Fibroblast of skin of scalp (primary cell): ENCODE measurements around the gene BTBD8.

Source experiments
- DNase-seq: peaks from one replicate; pipeline ENCODE4 v3.0.0-alpha.2; 2013

BTBD8 gene

DNA sequence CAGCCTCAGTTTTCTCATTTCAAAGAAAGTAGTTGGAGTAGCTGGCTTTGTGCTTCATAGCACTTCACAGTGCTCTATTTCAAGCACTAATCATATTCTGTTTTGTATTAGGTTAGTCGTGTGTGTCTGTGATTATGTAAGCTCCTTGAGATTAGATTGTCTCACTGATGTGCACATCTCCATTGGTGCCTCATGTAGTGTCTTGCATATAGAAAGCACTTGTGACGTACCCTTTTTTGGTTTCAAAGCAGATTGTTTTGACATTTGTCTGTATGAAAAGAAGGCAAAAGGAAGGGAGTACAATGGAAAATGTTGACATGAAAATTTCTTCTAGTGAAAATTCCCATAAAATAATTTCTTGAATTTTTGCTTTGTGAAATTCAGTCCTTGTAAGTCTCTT, 13.9 kb downstream of the BTBD8 start:
- no peak for DNase-seq

DNA sequence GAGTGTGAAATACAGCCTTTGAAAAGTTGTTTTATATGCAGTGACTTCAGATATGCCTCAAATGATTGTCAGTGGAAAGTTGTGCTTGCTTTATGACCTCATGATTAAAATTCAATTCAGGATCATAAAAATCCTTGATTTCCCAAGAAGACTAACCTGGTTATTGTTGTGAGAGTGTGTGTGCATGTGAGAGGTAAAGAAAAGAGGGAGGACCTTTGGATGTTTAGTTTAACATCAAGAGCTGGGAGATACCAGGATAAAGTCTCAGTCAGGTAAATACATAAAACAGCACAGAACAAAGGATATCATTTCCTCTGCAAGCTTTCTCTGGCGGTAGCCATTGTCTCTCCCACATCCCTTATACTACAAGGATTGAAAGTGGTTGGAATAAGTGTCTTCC, 14.4 kb downstream of the BTBD8 start:
- DNase-seq = no peak

DNA sequence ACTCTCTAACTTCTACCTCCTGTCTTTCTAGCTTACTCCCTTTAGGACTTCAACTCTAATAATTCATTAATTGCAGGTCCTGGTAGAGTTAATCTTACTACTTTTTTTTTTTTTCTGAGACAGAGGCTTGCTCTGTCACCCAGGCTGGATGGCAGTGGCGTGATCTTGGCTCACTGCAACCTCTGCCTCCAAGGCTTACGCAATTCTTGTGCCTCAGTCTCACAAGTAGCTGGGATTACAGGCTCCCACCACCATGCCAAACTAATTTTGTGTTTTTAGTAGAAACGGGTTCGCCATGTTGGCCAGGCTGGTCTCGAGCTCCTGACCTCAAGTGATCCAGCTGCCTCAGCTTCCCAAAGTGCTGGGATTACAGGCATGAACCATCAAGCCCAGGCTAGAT, 15.7 kb downstream of the BTBD8 start:
- no peak for DNase-seq

GRCh38 chr1:92096317-92096716, 16.2 kb downstream of the BTBD8 start:
- DNase-seq = no peak

DNA sequence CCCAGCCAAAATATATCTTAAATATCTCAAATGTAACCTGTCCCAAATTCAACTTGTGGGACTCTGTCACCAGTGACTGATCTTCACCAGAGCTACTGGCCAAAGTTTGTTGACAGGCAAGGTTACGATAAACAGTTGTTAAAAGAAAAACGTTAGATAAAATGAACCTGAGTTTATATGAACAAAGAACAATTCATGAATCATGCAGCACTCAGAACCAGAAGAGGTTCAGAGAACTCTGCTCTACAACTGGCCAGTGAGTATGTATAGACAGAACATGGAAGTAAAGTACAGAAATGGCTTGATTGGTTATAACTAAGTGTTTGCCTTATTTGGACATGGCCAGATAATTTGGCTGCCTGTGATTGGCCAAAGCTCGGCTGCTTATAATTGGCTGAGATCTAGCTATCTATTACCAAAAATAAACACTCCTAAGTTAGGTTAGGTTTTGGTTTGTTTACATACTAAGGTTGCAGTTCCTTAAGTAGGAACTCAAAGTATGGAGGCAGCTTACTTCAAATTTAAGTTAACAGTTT, 25.5 kb downstream of the BTBD8 start:
- DNase-seq = no peak

DNA sequence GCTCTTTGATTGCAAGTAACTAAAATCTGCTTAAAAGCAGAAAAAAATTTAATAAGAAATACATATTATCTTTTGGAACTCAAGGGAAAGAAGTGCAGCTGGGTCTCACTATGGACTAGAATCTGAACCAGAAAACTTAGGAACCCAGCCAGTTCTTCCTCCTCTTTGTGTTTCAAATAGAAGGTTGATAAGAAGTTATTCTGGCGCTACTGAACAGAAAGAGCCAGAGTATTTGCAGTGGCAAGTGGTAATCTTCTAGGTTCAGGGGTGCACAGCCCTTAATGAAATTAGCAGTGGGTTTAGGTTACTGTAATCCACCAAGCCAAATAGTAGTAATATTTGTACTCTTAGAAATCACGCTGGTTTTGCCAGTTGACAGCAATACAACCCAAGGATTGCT, 28.5 kb downstream of the BTBD8 start:
- DNase-seq = no peak

DNA sequence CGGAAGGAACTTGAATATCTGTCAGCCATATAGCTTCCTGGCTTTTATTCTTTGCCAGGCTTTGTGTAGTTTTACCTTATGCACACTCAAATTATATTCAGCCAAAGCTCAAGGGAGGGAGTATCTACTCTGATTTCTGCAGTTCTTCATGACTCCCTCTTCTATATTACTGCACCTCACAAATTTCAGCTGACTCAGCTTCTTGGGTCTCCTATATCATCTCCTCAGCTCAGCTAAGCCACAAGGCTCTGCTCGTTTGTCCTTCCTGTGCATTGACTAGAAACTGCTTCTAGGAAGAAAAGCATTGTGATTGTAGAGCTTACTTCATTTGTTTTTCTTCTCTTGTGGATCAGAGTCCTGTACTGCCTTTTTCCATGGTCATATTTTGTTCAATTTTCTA, 37.4 kb downstream of the BTBD8 start:
- no peak for DNase-seq

GRCh38 chr1:92118826-92119225, 38.7 kb downstream of the BTBD8 start:
- no peak for DNase-seq

DNA sequence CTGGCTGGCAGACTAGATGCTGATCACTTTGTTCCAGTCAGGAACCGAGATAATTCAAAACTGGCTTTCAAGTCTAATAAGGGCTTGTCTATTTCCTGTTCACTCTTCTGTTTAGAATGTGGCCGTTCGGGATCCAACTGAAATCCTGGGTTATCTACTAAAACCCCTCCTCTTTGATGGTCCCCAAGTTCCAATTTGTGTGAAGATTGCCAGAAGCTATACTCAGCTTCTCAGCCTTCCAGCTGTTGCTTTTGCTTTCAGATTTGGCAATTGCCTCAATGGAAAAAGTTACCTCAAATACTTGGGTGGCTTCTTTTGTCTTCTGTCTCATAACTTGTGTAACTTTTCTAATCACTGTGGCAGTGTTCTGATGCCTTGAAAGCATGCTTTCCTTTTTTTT, 43.7 kb downstream of the BTBD8 start:
- no peak for DNase-seq

DNA sequence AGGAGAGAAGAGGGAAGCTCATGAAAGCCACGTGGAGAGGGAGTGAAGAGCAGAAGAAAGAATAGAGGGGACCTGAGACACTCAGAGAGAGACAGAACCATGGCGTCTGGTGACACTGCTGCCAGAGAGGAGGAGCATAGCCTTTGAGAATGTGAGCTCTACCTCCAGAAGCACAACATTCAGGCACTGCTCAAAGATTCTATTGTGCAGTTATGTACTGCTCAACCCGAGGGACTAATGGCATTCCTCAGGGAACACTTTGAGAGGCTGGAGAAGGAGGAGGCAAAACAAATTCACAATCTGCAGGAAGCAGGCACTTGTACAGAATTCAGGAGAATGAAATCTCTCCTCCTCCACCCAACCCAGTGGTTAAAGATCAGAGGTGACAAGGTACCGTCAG, 45.1 kb downstream of the BTBD8 start:
- no peak for DNase-seq

- DNase-seq = no peak
Observed at GRCh38 chr1:92126088-92126487, 45.9 kb downstream of the BTBD8 start.

DNA sequence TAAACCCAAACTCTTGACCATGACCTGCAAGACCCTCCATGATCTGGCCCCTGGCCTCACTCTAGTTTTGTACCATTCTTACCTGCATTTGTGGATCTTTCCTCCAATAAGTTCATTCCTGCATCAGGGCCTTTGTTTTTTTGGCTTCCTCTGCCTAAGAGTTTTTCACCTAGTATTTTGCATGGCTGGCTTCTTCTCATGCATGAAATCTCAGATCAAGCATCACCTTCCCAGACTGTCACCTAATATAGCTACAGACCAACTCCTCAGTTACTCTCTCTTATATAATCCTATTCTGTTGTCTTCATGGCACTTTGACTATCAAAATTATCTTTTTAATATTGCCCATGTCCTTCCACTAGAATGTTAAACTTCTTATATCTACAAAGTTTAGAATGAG, 54.2 kb downstream of the BTBD8 start:
- DNase-seq = no peak

- peak; percentile 6 for DNase-seq
Observed at GRCh38 chr1:92136341-92136740, 56.2 kb downstream of the BTBD8 start.

DNA sequence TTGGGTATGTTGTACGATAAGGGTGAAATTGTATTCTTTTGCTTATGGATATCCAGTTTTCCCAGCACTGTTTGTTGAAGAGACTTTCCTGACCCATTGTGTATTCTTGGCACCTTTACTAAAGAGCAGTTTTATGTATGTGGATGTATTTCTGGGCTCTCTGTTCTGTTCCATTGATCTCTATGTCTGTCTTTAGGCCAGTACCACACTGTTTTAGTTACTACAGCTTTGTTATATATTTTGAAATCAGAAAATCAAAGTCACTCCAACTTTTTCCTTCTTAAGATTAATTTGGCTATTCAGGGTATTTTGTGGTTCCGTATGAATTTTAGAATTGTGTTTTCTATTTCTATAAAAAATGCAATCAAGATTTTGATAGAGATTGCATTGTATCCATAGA, 74.8 kb downstream of the BTBD8 start:
- DNase-seq = no peak

- no peak for DNase-seq
Observed at GRCh38 chr1:92159593-92159992, 79.4 kb downstream of the BTBD8 start.

- no peak for DNase-seq
Observed at GRCh38 chr1:92165389-92165788, 85.2 kb downstream of the BTBD8 start.

DNA sequence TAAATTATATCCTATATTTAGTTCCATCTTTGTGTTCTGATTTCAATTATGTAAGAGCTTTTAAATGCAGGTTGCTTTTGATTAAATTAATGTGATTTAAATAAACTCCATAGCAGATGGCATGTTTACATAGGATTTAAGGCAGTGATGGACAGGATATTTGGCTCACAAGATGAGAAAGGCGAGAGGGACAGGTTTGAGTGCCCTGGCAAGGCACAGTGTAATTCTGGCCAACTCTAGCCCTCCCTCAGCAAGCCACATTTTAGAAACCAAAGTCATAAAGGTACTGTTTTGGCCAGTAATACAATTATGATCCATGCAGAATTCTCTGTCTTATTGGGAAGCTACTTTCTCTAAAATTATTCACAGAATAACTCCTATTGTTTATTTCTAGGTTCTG, 87.0 kb downstream of the BTBD8 start:
- no peak for DNase-seq

DNA sequence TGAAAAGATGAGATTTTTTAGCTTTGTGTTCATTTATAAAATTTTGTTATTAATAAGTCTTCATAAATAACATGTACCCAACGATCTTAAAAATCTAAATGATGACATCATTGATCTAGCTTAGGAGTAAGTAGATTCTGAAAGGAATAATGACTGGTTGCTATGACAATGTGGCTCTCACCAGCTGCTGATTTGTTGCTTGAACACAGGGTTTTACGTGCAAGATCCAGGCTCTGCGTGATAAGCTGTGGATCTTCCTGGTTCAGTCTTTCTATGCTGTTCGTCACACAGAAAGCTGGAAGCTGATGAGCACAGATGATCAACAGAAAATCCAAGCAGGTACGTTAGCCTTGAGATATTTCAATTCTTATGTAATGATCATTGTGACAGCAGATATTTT, 88.5 kb downstream of the BTBD8 start:
- no peak for DNase-seq

DNA sequence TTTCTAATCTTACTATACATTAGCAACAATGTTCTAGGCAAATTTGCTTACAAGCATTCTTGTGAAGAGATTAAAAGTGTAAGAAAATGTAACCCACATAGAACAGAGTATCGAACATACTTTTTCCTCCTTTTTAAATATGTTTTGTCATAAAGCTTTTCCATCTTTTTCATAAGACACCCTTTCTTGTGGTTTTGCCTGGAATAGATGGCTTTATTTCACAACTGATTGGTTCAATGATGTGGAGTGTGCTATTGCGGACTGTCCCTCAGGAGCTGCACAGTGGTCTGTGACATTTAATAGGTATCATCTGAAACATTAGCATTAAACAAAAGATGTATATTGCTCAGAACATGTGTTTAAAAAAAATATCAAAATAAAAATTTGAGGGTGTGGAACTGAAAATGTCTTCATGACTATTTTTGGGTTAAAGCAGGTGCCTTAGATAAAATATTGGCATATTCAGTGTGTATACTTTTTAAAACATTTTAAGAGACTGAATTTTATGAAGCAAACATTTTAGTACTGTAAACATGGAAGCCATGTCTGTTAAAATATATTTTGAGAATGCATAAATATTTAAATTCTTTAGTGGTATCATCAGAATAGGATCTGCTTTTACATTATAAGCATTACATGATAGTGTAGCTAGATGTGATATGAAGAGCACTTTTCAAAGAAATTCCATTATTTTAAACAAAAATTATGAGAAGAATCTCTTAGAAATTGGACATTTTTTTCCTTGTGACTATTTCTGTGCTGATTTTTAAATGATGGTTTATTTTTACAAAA, 89.3 kb downstream of the BTBD8 start:
- no peak for DNase-seq

GRCh38 chr1:92184632-92185031, 104.5 kb downstream of the BTBD8 start:
- peak; percentile 66 for DNase-seq

GRCh38 chr1:92186081-92186480, 105.9 kb downstream of the BTBD8 start:
- peak; percentile 15 for DNase-seq

- no peak for DNase-seq
Observed at GRCh38 chr1:92188436-92189255, 108.5 kb downstream of the BTBD8 start.

GRCh38 chr1:92191726-92192125, 111.6 kb downstream of the BTBD8 start:
- DNase-seq = no peak

DNA sequence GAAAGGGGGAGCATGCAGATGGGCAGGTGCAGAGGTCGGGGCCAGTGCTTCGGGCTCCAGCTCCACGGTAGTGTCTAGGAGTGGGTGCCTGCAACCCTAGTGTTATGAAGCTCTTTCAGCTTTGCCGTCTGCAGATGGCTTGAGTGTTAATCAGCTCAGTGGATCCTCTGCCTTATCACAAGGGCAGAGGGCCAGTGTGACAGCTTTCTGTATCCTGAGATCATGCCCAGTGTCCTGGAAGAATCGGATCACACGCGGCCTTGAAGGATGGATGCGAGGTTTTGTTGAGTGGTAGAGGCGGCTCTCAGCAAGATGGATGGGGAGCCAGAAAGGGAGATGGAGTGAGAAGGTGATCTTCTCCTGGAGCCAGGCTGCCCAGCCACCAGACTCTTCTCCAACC, 112.1 kb downstream of the BTBD8 start:
- DNase-seq = no peak
